SU-DHL-6 (cell line): ENCODE measurements around the gene MRM2.

Experiments used
- H2AFZ ChIP-seq: fragments of 200-600 bp; sonication (generic); 2 replicates; pipeline ENCODE4 v1.6.1; 2014; ENCODE audit warnings: low read depth, mild to moderate bottlenecking, moderate library complexity, mixed read lengths, antibody characterized with exemption, low read length; ENCODE audit not compliant: severe bottlenecking
- H3F3A ChIP-seq: fragments of 200-600 bp; shearing (Covaris generic); 2 replicates; pipeline ENCODE4 v1.6.0; 2016; ENCODE audit warnings: antibody characterized with exemption, mild to moderate bottlenecking; ENCODE audit not compliant: insufficient read depth
- H3K27ac ChIP-seq: fragments of 200-600 bp; sonication (generic); 2 replicates; pipeline ENCODE4 v1.5.1; 2016; ENCODE audit warnings: low read depth, mild to moderate bottlenecking, low read length, moderate library complexity, mixed read lengths
- H3K27me3 ChIP-seq: fragments of 200-600 bp; sonication (generic), shearing (Covaris generic); 2 replicates; pipeline ENCODE4 v1.6.0; 2014; ENCODE audit warnings: mild to moderate bottlenecking, low read length
- H3K36me3 ChIP-seq: fragments of 200-600 bp; sonication (generic); 2 replicates; pipeline ENCODE4 v1.6.1; 2014; ENCODE audit warnings: mild to moderate bottlenecking, low read length, mixed read lengths
- H3K4me2 ChIP-seq: fragments of 300-600, 200-600 bp; shearing (Covaris generic), sonication (generic); 2 replicates; pipeline ENCODE4 v1.6.0; 2014; ENCODE audit warnings: low read length, low read depth, mild to moderate bottlenecking; ENCODE audit not compliant: poor library complexity, severe bottlenecking
- H3K4me3 ChIP-seq: fragments of 200-600 bp; sonication (generic); 2 replicates; pipeline ENCODE4 v1.5.1; 2014; ENCODE audit warnings: antibody characterized with exemption, low read length, mild to moderate bottlenecking, mixed read lengths; ENCODE audit not compliant: insufficient read depth, poor library complexity, severe bottlenecking
- H3K79me2 ChIP-seq: fragments of 200-600 bp; sonication (generic); 2 replicates; pipeline ENCODE4 v1.6.1; 2014; ENCODE audit warnings: mild to moderate bottlenecking, low read length, moderate library complexity; ENCODE audit not compliant: insufficient read depth
- H3K9ac ChIP-seq: fragments of 200-600 bp; sonication (generic); 2 replicates; pipeline ENCODE4 v1.7.0; 2014; ENCODE audit warnings: mild to moderate bottlenecking, low read length
- H3K9me2 ChIP-seq: fragments of 200-600 bp; sonication (generic); replicated peaks from 2 replicates; pipeline ENCODE4 v1.6.1; 2014; ENCODE audit warnings: low read length; ENCODE audit not compliant: insufficient read depth
- H3K9me3 ChIP-seq: fragments of 200-600 bp; sonication (generic); 2 replicates; pipeline ENCODE4 v1.6.1; 2014; ENCODE audit warnings: low read length, mixed read lengths; ENCODE audit not compliant: insufficient read depth
- H4K20me1 ChIP-seq: fragments of 200-600 bp; sonication (generic); 2 replicates; pipeline ENCODE4 v1.6.1; 2014; ENCODE audit warnings: low read depth, mild to moderate bottlenecking, antibody characterized with exemption, low read length, moderate library complexity, mixed read lengths
- CTCF ChIP-seq: fragments of 200-600 bp; sonication (generic); IDR thresholded peaks from one replicate; pipeline ENCODE4 v1.5.1; 2017; ENCODE audit warnings: antibody characterized with exemption, mild to moderate bottlenecking, low read length, moderate library complexity; ENCODE audit not compliant: insufficient read depth, poor library complexity, severe bottlenecking
- EZH2phosphoT487 ChIP-seq: fragments of 200-600 bp; sonication (generic), shearing (Covaris generic); conservative IDR thresholded peaks from 2 replicates; pipeline ENCODE4 v1.6.1; 2018; ENCODE audit warnings: mild to moderate bottlenecking, antibody characterized with exemption, low read length, moderate library complexity, mixed read lengths

Gene MRM2

DNA sequence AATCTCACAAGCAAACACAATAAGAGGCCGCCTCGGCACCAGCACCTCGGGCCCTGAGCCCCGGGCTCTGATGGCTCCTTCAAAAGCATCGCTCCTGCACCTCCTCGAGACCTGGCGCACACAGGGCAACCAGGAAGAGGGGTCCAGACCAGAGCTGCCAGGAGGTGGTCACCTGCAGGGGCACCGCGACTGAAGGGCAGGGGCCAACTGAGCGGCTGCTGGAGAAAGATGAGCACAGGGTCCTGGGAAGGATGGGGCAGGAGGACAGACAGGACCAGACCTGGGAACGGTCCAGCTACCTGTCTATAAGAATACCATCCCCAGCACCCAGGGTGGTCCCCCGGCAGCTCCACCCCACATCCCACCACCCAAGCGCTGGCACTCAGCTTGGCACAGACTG lies 30.1 kb downstream of the MRM2 start:
- Histone ChIP-seq H3K9me2 (no peaks in the 10 kb centered on the region), H3K9me3 (no peaks in the 10 kb centered on the region), H3K27me3 (no peaks in the 10 kb centered on the region), H2AFZ (no peak overlapping the region), H3K27ac (no peak overlapping the region), H3K79me2 (no peaks in the 10 kb centered on the region), H3K4me3 (no peak overlapping the region), H3F3A (no peaks in the 10 kb centered on the region), H3K4me2 (no peak overlapping the region), H3K9ac (no peak overlapping the region), H3K36me3 (peaks cover 4% of the 10 kb centered on the region; the same call in 1 of the 2 replicates), H4K20me1 (no peaks in the 10 kb centered on the region)
- TF ChIP-seq EZH2phosphoT487 (no peak), CTCF (no peak)

GRCh38 chr7:2211259-2211880 lies 30.6 kb downstream of the MRM2 start:
- TF ChIP-seq EZH2phosphoT487 (no peak), CTCF (no peak)
- no peak overlapping the region for H3K9ac ChIP-seq

GRCh38 chr7:2210551-2211258 lies 31.3 kb downstream of the MRM2 start:
- Histone ChIP-seq H4K20me1 (no peaks in the 10 kb centered on the region), H3K4me3 (no peak overlapping the region), H3F3A (no peaks in the 10 kb centered on the region), H3K9me2 (no peaks in the 10 kb centered on the region), H3K79me2 (no peaks in the 10 kb centered on the region), H2AFZ (no peak overlapping the region), H3K4me2 (no peak overlapping the region), H3K9me3 (no peaks in the 10 kb centered on the region), H3K9ac (no peak overlapping the region), H3K27me3 (no peaks in the 10 kb centered on the region), H3K36me3 (0 out of 2 replicates have a peak, but pooled peaks cover 4% of the 10 kb centered on the region), H3K27ac (no peak overlapping the region)
- no peak for TF ChIP-seq CTCF
- no peak for TF ChIP-seq EZH2phosphoT487

More at GRCh38 chr7:2211259-2211880, 30.6 kb downstream of the MRM2 start:
- H3K36me3 ChIP-seq = peaks cover 4% of the 10 kb centered on the region; the same call in 1 of the 2 replicates
- no peaks in the 10 kb centered on the region for H3F3A ChIP-seq
- H3K79me2 ChIP-seq = no peaks in the 10 kb centered on the region
- H3K9me2 ChIP-seq = no peaks in the 10 kb centered on the region
- no peak overlapping the region for H2AFZ ChIP-seq
- H4K20me1 ChIP-seq = no peaks in the 10 kb centered on the region
- H3K4me3 ChIP-seq = no peak overlapping the region
- H3K27ac ChIP-seq = no peak overlapping the region
- no peaks in the 10 kb centered on the region for H3K27me3 ChIP-seq
- H3K9me3 ChIP-seq = no peaks in the 10 kb centered on the region
- no peak overlapping the region for H3K4me2 ChIP-seq
